SU-DHL-6 (cell line): ENCODE data around the gene GRAMD1A.

Experiments
- CTCF ChIP-seq: fragments of 200-600 bp; sonication (generic); IDR thresholded peaks from one replicate; pipeline ENCODE4 v1.5.1; 2017; ENCODE audit warnings: antibody characterized with exemption, mild to moderate bottlenecking, low read length, moderate library complexity; ENCODE audit not compliant: insufficient read depth, poor library complexity, severe bottlenecking
- EZH2phosphoT487 ChIP-seq: fragments of 200-600 bp; sonication (generic), shearing (Covaris generic); conservative IDR thresholded peaks from 2 replicates; pipeline ENCODE4 v1.6.1; 2018; ENCODE audit warnings: mild to moderate bottlenecking, antibody characterized with exemption, low read length, moderate library complexity, mixed read lengths

- no peak for TF ChIP-seq CTCF
- TF ChIP-seq EZH2phosphoT487, result no peak
Measured at GRCh38 chr19:35030257-35031071, 30.3 kb downstream of the GRAMD1A start, which contains the start of gene SCN1B.
